Measurements from ENCODE around the gene SLC6A19.

- TF ChIP-seq FOS (IDR thresholded peaks at IDR 0.05; ENCODE audit: low read depth, low read length), result no peak
- no peak for TF ChIP-seq SMC3 (IDR thresholded peaks at IDR 0.05; ENCODE audit: low read depth, low read length)
- no peak for TF ChIP-seq CTCF (conservative IDR thresholded peaks at IDR 0.05; ENCODE audit: low read depth, low read length)
- TF ChIP-seq RCOR1 (IDR thresholded peaks at IDR 0.05; ENCODE audit: insufficient replicate concordance, low read length), result no peak
- no peak for TF ChIP-seq MAFK (IDR thresholded peaks at IDR 0.05; ENCODE audit: low read depth, low read length)
- no peak for TF ChIP-seq MXI1 (IDR thresholded peaks at IDR 0.05; ENCODE audit: borderline replicate concordance, low read depth, low read length)
- TF ChIP-seq CEBPB (IDR thresholded peaks at IDR 0.05; ENCODE audit: low read depth, low read length), result no peak
Measured at GRCh38 chr5:1265461-1266455, 64.4 kb downstream of the SLC6A19 start.

Data from IMR-90 (cell line).